Stimulated activated CD8-positive, alpha-beta memory T cell treated with anti-CD3 and anti-CD28 coated beads, Interleukin-2, amount 100 ng/mL, for 48 hours (primary cell): ENCODE results near the gene BIRC2.
"Not testable (repeated sequence)": the region's sequence is repeated elsewhere in the genome, so short reads cannot be mapped to it uniquely, and the experiment has no call there.

Experiments used
- DNase-seq, 2 donors: peaks; one replicate each; pipeline ENCODE4 v3.0.0-alpha.2; 2020; ENCODE audit warnings: low read depth in 2 of 2

BIRC2 gene

DNA sequence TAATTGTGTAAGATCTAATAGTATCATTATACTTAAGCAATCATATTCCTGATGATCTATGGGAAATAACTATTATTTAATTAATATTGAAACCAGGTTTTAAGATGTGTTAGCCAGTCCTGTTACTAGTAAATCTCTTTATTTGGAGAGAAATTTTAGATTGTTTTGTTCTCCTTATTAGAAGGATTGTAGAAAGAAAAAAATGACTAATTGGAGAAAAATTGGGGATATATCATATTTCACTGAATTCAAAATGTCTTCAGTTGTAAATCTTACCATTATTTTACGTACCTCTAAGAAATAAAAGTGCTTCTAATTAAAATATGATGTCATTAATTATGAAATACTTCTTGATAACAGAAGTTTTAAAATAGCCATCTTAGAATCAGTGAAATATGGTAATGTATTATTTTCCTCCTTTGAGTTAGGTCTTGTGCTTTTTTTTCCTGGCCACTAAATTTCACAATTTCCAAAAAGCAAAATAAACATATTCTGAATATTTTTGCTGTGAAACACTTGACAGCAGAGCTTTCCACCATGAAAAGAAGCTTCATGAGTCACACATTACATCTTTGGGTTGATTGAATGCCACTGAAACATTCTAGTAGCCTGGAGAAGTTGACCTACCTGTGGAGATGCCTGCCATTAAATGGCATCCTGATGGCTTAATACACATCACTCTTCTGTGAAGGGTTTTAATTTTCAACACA, 23.3 kb upstream of the BIRC2 start:
- DNase-seq, result no peak

DNA sequence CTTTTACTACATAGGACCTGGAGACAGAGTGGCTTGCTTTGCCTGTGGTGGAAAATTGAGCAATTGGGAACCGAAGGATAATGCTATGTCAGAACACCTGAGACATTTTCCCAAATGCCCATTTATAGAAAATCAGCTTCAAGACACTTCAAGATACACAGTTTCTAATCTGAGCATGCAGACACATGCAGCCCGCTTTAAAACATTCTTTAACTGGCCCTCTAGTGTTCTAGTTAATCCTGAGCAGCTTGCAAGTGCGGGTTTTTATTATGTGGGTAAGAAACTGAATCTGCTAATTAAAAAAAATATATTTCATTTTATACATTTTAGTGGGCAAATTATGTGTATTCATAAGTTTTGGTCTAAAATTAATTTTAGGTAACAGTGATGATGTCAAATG, 21.9 kb upstream of the BIRC2 start:
- no peak for DNase-seq

DNA sequence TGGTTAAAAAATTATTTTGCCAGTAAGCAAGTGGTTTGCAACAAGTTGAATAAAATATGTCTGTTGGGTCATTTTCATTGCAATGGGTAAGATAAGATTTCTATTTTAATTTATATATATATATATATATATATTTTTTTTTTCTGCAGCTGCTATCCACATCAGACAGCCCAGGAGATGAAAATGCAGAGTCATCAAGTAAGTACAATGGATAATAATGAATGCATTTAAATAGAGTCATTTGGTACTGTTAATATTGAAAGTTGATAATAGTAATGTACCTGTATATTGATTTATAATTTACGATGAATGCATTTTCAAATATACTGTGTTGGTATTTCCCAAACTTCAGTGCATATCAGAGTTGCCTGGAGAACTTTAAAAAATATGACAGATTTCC, 18.3 kb upstream of the BIRC2 start:
- no peak for DNase-seq

DNA sequence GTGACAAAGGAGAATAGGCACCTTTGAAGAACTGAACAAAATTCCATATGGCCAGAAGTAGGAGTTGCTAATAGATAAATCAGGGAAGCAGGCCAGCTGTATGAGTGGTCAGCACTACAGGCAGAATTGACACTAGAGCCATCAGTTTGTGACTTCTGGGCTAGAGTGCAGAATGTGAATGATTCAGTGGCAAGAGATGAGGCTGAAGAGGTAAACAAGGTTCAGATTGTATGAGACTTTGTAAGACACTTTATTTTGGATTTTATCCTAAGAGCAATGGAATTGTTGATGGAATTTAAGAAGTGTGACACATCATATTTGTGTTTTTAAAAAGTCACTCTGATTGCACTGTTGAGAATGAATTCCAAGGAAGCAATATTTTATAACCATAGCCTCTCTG, 16.8 kb upstream of the BIRC2 start:
- no peak for DNase-seq

DNA sequence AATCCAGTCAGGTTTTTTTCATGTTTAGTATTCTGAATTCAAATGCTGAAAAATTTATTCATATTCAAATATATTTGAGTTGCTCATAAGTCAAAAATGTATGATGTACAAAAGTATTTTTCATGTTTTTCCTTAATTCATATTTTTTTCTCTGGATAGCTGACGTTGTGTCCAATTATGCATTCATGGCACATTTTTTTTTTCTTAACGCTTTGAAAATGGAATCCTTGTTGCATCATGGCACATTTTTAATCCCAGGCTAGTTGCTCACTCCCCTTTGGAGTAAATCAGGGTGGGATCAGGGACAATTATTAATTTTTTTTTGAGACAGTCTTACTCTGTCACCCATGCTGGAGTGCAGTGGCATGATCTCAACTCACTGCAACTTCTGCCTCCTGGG, 15.7 kb upstream of the BIRC2 start:
- DNase-seq, result no peak

DNA sequence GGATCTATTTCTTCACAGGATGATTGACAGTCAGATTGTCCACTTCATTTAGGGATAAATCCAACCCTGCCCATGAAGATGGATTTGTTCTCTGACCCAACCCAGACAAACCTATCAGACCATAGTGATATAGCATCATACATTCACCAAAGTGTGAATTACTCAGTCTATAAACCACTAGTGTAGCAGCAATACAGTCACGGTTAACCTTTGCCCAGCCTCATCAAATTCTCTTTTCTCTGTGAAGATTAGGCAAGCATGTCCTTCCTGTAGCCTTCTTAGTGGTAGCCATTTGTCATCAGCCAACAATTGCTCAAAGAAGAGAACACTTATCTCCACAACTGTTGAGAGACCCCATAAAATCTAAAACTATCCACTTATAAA, 14.4 kb upstream of the BIRC2 start:
- DNase-seq, result no peak

DNA sequence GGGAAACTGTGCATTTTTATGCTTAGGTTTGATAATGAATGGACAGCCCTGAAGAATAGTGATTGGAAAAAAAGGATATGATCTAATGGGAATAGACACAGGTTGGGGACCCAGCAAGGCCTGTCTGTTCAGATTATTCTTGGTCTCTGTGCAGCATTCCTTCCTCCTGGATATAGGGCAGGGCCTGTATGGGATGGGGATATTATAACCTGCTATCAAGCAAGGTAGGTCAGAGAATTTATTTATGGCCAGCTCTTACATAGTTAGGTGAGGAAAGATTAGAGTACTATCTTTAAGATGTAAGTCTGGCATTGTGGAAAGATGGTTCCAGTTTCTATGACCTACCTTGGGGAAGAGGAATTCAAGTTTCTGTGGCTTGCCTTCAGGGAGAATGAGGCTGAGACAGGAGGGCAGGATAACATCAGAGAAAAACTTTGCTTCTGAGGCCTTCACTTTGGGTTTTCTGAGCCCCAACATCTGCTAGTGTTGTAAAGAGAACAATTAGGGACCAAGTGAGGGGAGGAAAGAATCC, 8.5 kb upstream of the BIRC2 start:
- DNase-seq, result no peak

DNA sequence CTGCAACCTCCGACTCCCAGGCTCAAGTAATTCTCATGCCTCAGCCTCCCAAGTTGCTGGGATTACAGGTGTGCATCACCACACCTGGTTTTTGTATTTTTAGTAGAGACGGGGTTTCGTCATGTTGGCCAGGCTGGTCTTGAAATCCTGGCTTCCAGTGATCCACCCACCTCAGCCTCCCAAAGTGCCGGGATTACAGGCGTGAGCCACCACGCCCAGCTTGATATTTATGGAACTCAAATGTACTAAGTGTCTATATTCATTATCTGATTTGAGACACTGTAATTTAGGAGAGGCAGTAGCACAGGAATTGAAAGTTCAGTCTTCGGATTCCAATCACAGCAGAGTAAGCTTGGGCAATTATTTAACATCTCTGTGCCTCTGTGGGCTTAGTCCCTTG, 5.7 kb upstream of the BIRC2 start:
- DNase-seq, result not testable (repeated sequence)

DNA sequence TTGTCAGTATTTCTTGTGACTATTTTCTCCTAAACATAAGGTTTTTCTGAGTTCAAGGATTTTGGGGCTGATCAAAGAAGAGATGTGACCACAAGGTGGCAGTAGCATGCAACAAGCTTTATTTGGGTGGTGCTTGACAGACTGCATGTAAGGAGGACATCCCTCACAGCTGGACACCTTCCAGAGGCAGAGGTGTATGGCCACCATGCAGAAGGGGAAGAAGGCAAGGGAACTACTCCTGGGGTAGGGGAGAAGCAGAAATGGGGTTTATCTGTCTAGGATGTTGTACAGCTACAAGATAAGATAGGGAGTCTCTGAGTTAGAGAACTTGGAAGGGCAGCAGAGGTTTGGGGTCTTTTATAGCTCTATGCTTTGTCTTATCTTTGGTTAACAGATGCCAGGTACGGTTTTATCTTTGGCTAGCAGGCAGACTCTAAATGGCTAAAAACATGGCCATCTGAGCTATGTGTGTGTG, 5.1 kb upstream of the BIRC2 start:
- peak; percentile 43 to 48 for DNase-seq

DNA sequence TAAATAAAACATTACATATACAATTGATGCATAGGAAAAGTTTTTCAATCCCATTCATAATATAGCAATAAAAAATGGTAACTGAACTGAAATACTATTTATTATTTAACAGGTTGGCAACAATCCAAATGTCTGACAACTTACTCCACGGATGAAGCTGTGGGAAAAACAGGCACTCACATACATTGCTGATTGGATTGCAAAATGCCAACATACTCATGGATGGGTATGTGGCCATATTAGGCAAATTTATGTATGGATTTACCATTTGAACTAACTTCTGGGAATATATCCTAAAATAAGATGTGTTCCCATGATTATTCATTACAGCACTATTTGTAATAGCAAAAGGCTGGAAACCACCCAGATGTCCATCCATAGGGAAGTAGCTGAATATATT, 3.2 kb upstream of the BIRC2 start:
- DNase-seq, result no peak

DNA sequence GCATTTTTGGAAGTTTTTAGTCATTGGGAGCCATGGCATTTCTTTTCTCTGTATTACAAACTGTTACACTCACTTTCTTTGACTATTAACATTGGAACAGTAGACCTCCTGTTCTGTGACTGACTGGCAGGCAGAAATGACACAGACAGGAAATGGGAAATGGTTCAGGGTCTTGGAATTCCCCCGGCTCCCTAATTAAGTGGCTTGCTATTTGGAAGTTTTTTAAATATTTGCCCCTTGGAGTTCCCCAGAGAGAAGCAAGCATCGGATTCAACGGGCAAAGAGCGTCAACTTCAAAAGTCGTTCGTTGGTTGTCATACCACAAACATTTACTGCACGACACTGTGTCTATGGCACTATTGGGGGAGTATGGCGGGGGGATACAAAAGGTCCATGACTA, 1.1 kb upstream of the BIRC2 start:
- DNase-seq, result no peak

DNA sequence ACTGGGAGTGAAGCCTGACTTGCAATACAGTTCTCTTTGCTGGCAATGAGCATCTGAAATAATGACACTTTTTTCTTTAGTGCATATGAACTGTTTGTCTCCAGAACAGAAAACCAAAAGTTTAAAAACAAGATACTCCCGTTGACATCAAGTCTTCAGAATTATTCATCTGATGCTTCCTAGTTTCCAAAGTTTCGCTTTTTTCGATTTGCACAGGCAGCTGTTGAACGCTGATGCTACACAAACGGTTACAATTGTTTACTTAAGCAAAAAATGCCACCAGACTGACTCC, 612 bp upstream of the BIRC2 start:
- DNase-seq, result no peak

DNA sequence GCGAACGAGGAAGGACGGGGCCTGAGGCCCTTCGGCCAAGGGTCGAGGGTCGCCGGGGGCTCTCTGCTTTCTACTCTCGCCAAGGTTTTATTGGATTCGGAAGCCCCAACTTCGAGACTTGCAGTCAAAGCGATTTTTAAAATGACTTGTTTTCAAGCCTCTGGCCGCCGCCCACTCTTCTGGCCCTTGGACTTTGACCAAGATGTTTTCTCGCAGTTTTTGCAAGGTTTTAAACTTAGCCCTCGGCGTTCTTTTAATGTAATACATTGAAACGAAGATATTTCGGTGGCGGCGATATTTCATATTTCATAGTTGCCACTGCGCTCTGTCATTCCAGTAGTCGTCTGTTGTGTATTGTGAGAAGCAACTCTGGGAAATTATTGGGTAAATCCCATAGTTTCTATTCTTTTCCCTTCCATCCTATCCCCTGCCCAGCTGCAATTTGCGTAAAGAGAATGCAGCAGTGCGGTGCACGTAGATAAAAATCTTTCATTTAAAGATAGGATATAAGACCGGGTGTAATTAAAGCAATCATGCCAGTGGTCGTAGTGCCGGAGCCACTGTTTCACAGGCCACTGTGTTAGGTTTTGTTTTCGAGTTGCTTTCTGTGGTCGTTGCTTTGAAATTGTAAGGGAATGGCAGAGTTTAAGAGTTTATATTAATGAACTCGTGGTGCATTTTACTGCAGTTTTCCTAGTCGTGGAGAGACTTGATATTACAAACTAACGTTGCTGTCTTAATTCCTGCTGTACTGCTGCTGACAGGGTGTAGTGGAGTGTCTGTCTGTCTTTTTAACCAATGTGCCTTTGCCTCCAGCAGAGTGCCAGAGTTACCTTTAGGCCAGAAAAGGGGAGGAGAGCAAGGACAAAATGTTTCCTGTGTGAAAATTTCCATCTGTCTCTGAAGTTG, 702 bp downstream of the BIRC2 start:
- no peak for DNase-seq

DNA sequence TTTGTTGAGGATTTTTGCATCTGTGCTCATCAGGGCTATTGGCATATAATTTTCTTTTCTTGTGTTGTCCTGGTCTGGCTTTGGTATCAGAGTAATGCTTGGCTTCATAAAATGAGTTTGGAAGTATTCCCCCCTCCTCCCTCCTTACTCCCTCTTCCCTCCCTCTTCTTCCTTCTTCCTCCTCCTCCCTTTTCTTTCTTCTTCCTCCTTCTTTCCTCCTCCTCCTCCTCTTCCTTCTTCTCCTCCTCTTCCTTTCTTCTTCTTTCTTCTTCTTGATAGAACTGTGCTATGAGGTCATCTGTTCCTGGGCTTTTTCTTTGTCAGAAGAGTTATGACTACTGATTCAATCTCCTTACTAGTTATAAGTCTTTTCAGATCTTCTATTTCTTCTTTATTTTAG, 10.1 kb downstream of the BIRC2 start:
- no peak for DNase-seq

DNA sequence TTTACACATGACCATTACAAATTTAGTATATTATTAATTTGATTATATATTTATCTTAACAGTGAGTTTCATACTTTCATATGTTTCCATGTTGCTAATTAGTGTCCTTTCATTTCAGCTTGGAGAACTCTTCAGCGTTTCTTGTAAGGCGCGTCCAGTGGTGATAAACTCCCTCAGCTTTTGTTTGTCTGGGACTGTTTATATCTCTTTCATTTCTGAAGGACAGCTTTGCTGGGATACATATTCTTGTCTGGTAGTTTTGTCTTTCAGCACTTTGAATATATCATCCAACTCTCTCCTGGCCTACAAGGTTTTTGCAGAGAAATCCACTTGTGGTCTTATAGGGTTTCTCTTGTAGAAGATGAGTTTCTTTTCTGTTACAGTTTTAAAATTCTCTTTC, 12.4 kb downstream of the BIRC2 start:
- no peak for DNase-seq

DNA sequence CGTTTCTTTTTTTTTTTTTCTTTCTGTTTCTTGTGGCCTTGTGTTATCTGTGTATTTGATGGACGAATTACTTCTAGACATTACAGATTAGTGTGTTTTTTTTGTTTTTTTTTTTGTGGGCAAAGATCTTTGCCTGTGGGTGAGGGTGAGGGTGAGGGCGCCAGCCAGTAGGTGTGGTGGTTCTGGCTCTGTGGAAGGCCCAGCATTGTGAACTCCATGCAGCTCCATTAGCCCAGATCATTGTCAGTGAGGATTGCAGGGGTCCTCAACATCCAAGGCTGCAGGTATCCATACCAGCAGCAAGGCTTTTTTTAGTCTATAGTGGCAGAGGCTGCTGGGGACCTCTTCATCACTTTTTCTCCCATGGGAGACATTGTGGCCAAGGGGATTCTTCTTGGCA, 13.7 kb downstream of the BIRC2 start:
- no peak for DNase-seq

DNA sequence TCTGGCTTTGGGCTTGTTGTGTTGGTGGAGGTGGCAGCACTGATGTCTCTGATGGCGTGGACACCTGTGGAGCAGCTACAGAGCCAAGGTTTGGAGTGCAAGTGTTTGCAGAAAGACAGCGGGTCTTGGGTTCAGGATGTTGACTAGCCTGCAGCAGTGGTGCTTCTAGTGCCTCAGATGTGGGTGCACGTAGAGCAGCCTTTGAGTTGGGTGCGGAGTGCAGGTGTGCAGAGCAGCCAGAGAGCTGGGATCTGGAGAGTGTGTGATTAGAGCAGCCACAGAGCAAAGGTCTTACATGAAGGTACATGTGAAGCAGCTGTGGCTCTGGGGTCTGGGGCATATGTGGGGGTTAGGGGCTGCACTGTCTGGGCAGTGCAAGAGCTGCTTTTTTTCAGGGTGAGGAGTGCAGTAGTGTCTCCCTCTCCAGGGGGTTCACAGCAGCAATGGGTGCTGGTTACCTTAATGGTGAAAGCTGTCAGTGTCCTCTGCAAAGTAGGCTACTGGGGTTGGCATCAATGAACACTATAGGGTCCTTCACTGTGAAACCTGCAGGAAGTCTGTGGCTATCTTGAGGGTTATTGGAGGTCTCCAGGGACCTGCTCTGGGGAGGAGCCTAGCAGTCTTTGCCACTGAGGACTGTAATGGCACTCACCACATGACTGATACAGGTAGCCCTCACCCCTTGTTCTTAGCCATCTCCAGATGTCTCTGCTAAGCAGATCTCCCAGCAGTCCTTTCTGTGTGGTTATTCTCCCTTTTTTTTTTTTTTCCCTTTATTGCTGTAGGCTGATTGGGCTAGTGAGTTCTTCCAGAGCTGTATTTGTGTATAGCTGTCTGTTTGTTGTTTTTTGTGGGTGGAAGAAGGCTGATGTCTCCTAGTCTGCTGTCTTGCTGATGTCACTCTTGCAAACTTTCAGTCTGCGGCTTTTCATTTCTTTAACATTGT, 14.3 kb downstream of the BIRC2 start:
- DNase-seq, result no peak

DNA sequence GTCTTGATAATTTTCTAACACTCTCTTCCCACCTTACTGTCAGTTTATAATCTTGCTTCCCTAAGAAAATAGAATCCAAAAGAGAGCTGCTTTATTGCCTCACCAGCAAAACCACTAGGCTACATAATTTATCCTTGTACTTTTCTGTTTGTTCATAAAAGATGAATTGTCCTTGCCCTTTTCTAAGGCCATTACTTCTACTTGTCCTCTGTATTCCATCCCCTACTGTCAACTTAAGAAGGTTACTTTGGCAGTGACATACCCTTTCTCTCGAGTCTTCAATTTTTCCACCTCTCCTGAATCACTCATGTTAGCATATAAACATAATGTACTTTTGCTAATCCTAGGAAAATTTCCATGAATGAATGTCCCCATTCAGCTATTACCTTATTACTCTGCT, 18.0 kb downstream of the BIRC2 start:
- no peak for DNase-seq

DNA sequence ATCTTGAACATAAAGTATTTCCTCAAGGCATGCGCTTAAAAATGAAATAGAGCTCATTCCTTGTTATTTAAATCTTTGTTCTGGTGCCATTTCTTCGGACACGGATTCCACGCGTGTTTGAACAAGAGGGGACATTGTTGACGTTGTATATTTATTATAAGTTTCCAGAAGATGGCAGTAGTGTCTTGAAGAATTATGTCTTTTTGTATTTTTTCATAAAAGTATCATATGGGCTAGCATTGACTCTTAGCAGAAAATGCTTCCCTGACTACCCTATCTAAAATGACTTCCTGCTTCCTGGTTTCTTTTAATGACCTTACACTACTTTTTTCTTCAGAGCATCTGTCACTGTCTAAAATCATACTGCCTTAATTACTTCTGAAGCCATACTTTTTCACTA, 20.4 kb downstream of the BIRC2 start:
- no peak for DNase-seq

DNA sequence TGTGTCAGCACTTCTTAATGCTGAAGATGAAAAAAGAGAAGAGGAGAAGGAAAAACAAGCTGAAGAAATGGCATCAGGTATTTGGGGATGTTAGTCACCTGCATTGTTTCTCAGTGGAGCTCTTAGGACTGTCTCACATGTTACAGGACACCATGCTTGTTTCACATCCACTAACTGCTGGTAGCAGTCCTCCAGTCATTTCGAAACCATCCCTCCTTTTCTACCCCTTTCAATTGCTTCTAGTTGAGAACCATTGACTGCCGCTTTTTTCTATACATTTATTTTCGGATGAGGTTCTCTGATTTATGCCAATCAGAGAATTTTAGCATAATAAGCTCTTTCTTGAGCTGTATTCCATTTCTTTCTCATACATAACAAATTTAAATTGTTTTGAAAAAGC, 21.5 kb downstream of the BIRC2 start:
- no peak for DNase-seq

DNA sequence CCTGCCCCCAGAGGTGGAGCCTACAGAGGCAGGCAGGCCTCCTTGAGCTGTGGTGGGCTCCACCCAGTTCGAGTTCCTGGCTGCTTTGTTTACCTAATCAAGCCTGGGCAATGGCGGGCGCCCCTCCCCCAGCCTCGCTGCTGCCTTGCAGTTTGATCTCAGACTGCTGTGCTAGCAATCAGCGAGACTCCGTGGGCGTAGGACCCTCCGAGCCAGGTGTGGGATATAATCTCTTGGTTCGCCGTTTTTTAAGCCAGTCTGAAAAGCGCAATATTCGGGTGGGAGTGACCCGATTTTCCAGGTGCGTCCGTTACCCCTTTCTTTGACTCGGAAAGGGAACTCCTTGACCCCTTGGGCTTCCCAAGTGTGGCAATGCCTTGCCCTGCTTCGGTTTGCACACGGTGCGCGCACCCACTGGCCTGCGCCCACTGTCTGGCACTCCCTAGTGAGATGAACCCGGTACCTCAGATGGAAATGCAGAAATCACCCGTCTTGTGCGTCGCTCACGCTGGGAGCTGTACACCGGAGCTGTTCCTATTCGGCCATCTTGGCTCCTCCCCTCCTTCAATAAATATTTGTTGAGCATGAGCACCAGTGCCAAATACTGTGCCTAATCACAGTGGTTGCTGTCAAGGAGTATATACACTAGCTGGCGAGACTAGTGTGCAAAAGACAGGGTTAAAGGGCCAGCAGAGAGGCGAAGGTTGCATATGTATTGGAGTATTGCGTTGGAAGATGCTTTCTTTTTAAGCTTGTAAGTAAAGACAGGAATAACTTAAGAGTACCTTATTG, 27.8 kb downstream of the BIRC2 start:
- DNase-seq, result not testable (repeated sequence)
